GM20000 (cell line): ENCODE data around the gene TMPRSS2.
"Not testable (repeated sequence)": the region's sequence is repeated elsewhere in the genome, so short reads cannot be mapped to it uniquely, and the experiment has no call there.

Source experiments
- DNase-seq: peaks from one replicate; pipeline ENCODE4 v3.0.0; 2012; ENCODE audit warnings: low spot score
- TF ChIP-seq, protein P1 (sequence below): IDR thresholded peaks from 2 replicates; pipeline ENCODE4 v1.5.1; 2012; ENCODE audit warnings: mild to moderate bottlenecking, control low read depth; ENCODE audit errors: extremely low read depth, missing control alignments

Gene TMPRSS2

DNA sequence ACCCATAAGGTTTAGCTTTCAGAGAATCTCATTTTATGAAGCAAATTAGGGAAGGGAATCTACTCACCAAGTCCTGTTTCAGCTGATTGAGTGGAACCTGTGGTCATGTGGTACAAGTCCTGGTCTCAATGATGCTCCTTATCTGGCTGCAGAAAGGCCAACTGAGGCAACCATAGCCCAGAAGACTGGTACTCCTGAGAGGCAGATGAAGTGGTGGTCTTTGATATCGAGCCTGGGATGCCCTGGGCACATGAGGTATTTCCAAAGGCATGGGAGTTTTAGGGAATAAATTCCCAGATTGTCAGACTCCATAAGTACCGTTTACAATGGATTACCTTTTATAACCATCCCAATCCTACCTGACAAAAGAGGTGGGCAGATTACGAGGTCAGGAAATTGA, 78.7 kb downstream of the TMPRSS2 start:
- TF ChIP-seq, protein P1, sequence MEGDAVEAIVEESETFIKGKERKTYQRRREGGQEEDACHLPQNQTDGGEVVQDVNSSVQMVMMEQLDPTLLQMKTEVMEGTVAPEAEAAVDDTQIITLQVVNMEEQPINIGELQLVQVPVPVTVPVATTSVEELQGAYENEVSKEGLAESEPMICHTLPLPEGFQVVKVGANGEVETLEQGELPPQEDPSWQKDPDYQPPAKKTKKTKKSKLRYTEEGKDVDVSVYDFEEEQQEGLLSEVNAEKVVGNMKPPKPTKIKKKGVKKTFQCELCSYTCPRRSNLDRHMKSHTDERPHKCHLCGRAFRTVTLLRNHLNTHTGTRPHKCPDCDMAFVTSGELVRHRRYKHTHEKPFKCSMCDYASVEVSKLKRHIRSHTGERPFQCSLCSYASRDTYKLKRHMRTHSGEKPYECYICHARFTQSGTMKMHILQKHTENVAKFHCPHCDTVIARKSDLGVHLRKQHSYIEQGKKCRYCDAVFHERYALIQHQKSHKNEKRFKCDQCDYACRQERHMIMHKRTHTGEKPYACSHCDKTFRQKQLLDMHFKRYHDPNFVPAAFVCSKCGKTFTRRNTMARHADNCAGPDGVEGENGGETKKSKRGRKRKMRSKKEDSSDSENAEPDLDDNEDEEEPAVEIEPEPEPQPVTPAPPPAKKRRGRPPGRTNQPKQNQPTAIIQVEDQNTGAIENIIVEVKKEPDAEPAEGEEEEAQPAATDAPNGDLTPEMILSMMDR, result no peak
- DNase-seq, result no peak

DNA sequence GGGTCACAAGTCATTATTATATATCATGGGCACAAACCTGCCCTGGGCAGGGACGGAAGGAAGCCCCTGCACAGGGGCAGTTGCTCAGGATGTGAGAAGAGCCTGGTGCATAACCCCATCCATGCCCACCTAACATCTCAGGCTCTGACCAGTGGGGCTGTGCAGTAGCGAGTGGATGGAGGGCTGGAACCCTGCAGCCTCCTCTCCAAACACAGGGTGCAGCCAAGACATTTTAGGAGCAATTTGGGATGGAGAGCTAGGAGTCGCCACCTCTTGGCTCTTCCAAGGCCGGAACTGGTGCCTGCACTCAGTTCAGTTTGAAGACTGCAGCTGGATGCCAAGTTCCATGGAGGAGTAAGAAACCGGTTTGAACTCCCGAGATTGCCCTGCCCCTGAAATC, 79.1 kb downstream of the TMPRSS2 start:
- TF ChIP-seq, protein P1, result no peak
- DNase-seq, result no peak

DNA sequence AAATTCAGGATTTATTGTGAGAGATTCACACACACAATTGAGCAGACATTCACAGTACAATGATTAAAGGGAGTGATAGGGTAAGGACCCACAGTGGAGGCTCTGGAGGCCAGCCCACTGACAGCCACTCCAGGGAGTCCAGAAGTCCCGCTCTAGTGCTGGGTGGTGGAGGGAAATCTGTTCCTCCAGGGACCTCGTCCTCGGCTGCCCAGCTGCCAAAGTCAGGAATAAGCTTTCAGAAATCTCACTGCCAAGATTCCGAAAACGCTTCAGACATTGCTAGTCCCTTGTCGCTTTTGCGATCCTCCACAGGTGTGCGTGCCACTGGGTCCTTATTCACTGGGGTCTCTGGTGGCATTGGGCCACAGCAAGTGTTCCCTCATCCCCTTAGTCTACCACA, 79.6 kb downstream of the TMPRSS2 start:
- DNase-seq, result no peak
- TF ChIP-seq, protein P1, result no peak

DNA sequence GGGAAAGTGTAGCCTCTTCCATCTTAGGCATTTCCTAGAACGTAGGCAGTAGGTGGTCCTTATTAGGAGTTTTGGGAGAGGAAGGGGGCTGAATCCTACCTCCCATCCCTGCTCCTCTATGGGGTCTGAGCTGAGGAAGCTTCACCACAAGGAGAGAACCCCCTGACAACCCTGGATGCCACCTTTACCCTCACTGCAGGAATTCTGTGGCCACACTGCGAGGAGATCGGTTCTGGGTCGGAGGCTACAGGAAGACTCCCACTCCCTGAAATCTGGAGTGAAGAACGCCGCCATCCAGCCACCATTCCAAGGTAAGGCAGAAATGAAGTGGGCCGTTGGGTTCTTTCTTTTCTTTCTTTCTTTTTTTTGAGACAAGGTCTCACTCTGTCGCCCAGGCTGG, 80.4 kb downstream of the TMPRSS2 start:
- DNase-seq, result no peak
- TF ChIP-seq, protein P1, result no peak

DNA sequence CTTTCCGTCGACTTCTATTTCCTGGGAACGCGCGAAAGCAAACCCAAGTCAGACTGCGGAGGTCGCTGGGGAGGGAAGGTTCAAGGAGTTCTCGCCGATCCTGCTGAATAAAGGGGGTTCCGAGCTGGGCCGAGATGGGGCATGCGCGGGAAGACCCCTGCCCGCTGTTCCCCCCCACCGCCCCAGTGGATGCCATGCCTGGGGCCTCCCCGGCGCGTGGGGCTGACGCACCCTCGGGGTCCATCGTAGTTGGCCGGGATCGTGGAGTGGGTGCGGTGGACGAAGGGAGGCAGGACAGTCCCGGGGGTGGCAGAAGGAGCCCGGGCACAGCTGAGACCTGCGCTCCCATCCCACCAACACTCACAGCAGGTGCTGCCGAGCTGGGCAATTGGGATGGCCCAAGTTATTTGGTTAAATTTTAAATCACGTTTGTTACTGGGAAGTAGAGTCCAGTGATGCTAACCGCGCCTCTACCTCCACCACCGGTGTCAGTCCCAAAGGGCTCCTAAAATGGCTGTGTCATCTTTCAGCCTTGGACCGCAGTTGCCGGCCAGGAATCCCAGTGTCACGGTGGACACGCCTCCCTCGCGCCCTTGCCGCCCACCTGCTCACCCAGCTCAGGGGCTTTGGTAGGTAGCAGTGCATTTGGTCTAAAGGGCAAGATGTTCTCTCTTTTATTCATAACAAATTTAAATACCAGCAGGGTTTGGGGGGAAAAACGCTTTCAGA, 81.1 kb downstream of the TMPRSS2 start:
- DNase-seq, result no peak
- TF ChIP-seq, protein P1, result no peak

DNA sequence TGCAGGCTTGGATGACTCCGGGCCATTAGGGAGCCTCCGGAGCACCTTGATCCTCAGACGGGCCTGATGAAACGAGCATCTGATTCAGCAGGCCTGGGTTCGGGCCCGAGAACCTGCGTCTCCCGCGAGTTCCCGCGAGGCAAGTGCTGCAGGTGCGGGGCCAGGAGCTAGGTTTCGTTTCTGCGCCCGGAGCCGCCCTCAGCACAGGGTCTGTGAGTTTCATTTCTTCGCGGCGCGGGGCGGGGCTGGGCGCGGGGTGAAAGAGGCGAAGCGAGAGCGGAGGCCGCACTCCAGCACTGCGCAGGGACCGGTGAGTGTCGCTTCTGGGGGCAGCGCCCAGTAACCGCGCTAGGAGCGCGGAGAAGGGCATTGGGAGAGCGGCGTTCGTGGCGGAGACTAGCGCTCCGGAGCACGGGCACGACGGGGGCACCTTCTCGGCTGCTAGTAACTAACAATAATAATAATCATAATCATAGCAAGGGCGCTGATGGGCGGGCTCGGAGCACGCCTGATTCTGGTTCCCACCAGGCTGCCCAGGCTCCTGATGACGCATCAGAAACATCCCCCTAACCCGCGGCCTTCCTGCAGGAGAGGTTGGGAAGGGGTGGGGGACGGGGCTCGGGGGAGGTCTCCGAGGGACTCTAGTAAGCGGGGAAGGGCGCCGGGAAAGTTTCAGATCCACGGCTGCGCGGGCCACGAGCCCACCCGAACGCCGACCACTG, 81.8 kb downstream of the TMPRSS2 start, which contains the start of gene MX1:
TSS of gene MX1 (plus strand) at position 286 of the 722 bp plus-strand sequence. CDS start 5,832 bp downstream, outside the sequence.
- TF ChIP-seq, protein P1, result no peak
- DNase-seq, result peak; percentile 91

DNA sequence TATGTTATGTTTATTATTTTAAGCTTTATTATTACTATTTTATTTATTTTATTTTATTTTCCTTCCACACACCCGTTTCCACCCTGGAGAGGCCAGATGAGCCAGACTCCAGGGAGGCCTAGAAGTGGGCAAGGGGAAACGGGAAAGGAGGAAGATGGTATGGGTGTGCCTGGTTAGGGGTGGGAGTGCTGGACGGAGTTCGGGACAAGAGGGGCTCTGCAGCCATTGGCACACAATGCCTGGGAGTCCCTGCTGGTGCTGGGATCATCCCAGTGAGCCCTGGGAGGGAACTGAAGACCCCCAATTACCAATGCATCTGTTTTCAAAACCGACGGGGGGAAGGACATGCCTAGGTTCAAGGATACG, 82.4 kb downstream of the TMPRSS2 start:
- DNase-seq, result no peak
- TF ChIP-seq, protein P1, result no peak

DNA sequence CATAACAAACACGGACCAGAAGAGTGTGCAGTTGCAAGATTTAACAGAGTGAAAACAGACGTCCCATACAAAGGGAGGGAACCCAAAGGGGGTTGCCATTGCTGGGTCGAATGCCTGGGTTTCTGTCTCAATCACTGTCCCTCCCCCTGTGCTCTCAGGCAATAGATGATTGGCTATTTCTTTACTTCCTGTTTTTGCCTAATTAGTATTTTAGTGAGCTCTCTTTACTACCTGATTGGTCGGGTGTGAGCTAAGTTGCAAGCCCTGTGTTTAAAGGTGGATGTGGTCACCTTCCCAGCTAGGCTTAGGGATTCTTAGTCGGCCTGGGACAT, 84.7 kb downstream of the TMPRSS2 start:
- not testable (repeated sequence) for DNase-seq
